Central memory CD8-positive, alpha-beta T cell (primary cell): Measurements from ENCODE around the gene ABCB4.

ENCODE experiments used
- ATAC-seq: fragments of 150-1000 bp; cut with Tn5 transposase; replicated peaks from 2 replicates; pipeline ENCODE4 v1.10.0; 2022; ENCODE audit warnings: mild to moderate bottlenecking, moderate FRiP score, moderate number of reproducible peaks; ENCODE audit not compliant: poor library complexity, severe bottlenecking; ENCODE audit errors: extremely low read depth
- DNase-seq, 2 donors: peaks; one replicate each; pipeline ENCODE4 v3.0.0; 2021; ENCODE audit warnings: low spot score in 2 of 2
- H3K27ac Mint-ChIP-seq: one replicate; pipeline ENCODE4 v1.8.0; 2022; ENCODE audit warnings: low read depth, mild to moderate bottlenecking, moderate library complexity, mixed read lengths
- H3K27me3 Mint-ChIP-seq: one replicate; pipeline ENCODE4 v1.8.0; 2022; ENCODE audit warnings: mixed read lengths
- H3K36me3 Mint-ChIP-seq: one replicate; pipeline ENCODE4 v1.8.0; 2022; ENCODE audit warnings: mild to moderate bottlenecking, moderate library complexity, mixed read lengths; ENCODE audit not compliant: insufficient read depth
- H3K4me1 Mint-ChIP-seq: one replicate; pipeline ENCODE4 v1.8.0; 2022; ENCODE audit warnings: mixed read lengths
- H3K4me3 Mint-ChIP-seq: one replicate; pipeline ENCODE4 v1.8.0; 2022; ENCODE audit warnings: mild to moderate bottlenecking, moderate library complexity, mixed read lengths
- H3K9me3 Mint-ChIP-seq: one replicate; pipeline ENCODE4 v1.8.0; 2022; ENCODE audit warnings: mixed read lengths

ABCB4 gene

DNA sequence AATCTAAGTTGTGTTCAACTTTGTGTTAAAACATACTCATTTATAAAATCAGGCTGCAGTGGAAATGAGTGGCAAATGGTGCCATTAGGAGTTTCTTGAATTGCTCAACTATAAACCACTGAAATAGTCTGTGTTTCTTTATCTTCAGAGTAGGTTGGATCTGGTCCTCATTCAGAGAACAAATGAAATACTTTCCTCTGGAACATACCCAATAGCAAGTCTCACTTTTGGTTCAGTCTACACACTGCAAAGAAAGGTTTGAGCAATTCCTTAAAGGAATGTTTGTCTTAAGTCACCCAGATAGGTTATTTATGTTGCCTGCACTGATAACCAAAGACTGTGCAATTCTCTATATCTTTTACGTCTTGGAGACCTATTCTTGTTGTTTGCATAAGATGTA is 62.5 kb downstream of the ABCB4 start:
- no peak for ATAC-seq
- DNase-seq = no peak
- Mint-ChIP-seq H3K4me1 (no peaks in the 10 kb centered on the region), H3K9me3 (no peaks in the 10 kb centered on the region), H3K27me3 (no peaks in the 10 kb centered on the region), H3K27ac (no peak overlapping the region), H3K36me3 (no peaks in the 10 kb centered on the region), H3K4me3 (no peak overlapping the region)

DNA sequence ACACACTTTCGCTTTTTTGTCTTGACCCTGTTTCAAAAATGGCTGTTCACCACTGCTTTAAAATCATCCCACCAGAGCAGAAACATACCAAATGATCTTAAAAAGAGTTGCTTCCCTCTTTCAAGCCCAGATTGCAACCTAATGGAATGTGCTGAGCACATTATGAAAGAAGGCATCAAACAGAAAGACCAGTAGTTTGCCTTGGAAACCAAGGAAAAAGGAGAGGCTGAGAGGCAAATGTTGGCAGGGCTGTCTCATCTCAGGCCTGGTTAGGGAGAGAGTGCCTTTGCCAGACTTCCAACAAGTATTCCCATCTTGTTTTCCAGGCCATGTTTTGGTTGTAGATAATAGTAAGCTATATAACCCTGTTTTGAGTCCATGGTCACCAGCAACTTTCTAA is 64.3 kb downstream of the ABCB4 start:
- H3K27me3 Mint-ChIP-seq = peaks cover 11% of the 10 kb centered on the region
- H3K4me3 Mint-ChIP-seq = no peak overlapping the region
- DNase-seq = no peak

DNA sequence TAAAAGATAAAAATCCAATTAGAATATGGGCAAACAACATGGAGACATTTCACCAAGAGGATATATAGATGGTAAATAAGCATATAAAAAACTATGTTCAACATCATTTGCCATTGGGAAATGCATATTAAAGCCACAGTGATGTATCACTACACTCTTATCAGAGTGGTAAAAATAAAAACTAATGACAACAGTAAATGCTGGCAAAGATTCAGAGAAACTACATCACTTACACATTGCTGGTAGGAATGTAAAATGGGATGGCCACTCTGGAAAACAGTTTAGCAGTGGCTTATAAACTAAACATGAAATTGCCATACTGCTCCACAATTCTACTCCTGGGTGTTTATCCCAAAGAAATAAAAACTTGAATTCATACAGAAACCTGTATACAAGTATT is 70.8 kb downstream of the ABCB4 start:
- H3K36me3 Mint-ChIP-seq = no peaks in the 10 kb centered on the region
- H3K27me3 Mint-ChIP-seq = peaks cover 11% of the 10 kb centered on the region
- no peaks in the 10 kb centered on the region for H3K9me3 Mint-ChIP-seq
- no peak for ATAC-seq
- no peak overlapping the region for H3K27ac Mint-ChIP-seq
- H3K4me3 Mint-ChIP-seq = no peak overlapping the region
- no peaks in the 10 kb centered on the region for H3K4me1 Mint-ChIP-seq
- no peak for DNase-seq

More for the DNA sequence above, 64.3 kb downstream of the ABCB4 start:
- ATAC-seq = no peak
- Mint-ChIP-seq H3K27ac (no peak overlapping the region), H3K4me1 (no peaks in the 10 kb centered on the region), H3K36me3 (no peaks in the 10 kb centered on the region), H3K9me3 (no peaks in the 10 kb centered on the region)

DNA sequence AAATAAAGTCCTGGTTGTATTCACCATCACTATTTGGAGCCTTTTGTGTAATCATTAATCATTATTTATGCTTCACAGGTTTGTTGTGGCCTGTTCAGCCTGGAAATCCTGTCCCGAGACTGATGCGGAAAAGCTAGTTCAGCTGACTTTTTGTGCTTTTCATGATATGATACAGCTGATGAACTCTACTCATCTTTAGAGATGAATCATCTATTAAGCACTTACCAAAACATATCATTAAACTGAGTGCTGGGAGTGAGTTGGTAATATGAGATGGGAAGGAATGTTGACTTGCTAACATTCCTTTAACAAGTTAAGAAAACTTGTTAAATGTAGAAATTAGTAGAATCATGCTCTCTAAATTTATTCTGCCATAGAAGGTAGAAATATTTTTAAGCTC is 77.0 kb downstream of the ABCB4 start:
- H3K36me3 Mint-ChIP-seq = peaks cover 4% of the 10 kb centered on the region
- no peaks in the 10 kb centered on the region for H3K9me3 Mint-ChIP-seq
- no peak for DNase-seq
- H3K27ac Mint-ChIP-seq = no peak overlapping the region
- H3K27me3 Mint-ChIP-seq = no peaks in the 10 kb centered on the region
- ATAC-seq = no peak
- no peak overlapping the region for H3K4me3 Mint-ChIP-seq
- no peaks in the 10 kb centered on the region for H3K4me1 Mint-ChIP-seq

DNA sequence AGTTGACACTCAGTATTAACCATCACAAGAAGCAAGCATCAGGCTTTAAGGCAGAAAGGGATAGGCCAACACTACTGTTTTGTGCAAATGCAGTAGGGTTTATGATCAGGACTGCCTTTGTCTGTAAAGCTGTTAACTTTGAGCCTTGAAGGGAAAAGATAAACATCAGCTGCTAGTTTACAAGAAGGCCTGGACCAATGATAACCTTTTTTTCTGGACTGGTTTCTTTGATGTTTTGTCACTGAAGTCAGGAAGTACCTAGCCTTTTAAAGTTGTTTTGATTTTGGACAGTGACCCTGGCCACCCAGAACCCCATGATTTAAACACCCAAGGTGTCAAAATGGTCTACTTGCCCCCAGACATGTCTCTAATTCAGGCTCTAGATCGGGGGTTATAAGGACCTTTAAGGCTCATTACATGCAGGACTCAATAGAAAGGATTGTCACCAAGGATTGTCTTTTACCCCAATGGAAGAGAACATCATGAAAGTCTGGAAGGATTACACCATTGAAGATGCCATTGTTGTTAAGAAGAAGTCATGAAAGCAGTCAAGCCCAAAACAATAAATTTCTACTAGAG is 79.9 kb downstream of the ABCB4 start:
- no peaks in the 10 kb centered on the region for H3K4me1 Mint-ChIP-seq
- H3K27ac Mint-ChIP-seq = no peak overlapping the region
- ATAC-seq = no peak
- H3K27me3 Mint-ChIP-seq = no peaks in the 10 kb centered on the region
- no peaks in the 10 kb centered on the region for H3K9me3 Mint-ChIP-seq
- H3K4me3 Mint-ChIP-seq = no peak overlapping the region
- DNase-seq = no peak
- peaks cover 15% of the 10 kb centered on the region for H3K36me3 Mint-ChIP-seq

DNA sequence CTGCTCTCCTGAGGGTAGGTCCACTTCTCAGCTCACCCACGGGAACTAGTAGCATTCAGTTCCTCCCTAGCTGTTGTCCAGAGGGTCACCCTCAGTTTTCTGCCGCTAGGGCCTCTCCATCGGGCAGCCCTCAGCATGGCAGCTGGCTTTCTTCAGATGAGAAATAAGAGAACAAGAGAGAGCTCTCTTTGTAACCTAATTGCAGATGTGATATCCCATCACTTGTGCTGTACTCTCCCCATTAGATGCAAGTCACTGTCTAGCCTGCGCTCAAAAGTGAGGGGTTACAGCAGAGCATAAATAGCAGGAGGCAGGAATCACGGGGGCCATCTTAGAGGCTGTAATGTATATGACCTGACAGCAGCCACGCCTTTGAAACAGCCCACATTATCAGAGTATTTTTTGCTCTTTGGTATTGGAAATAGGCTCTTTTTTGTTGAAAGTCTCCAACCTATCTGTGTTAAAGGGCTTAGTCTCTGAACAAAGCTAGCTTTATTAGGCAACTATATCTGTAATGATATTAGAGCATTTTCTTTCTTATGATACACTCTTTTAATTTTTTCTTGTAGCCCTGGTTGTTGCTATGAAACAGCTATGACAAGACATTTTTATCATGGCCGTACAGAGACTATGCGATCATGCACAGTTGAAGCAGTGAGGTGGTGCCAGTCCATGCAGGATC is 84.3 kb downstream of the ABCB4 start:
- H3K27me3 Mint-ChIP-seq = no peaks in the 10 kb centered on the region
- DNase-seq (no peak), ATAC-seq (no peak)
- peaks cover 16% of the 10 kb centered on the region for H3K36me3 Mint-ChIP-seq
- H3K4me3 Mint-ChIP-seq = no peak overlapping the region
- no peak overlapping the region for H3K27ac Mint-ChIP-seq
- no peaks in the 10 kb centered on the region for H3K4me1 Mint-ChIP-seq
- no peaks in the 10 kb centered on the region for H3K9me3 Mint-ChIP-seq

DNA sequence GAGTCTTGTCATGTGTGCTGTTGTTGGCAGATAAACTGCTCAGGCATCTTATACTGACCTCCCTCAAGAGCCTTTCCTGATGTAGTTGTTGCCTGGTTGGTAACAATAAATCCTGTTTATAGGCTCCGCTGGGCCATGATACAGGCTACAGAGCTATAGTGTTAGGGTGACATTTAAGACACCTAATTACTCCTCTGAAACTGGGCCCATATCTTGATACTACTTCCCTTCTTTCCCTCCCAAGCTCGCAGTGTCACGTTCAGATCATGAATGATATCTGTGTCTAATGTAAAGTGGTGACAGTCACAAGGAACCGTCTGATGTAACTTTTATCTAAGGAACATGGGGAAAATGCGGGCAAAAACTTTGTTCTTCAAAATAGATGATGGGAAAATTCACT is 94.6 kb downstream of the ABCB4 start:
- ATAC-seq = no peak
- Mint-ChIP-seq H3K27ac (no peak overlapping the region), H3K4me3 (no peak overlapping the region), H3K36me3 (peaks cover 16% of the 10 kb centered on the region), H3K9me3 (no peaks in the 10 kb centered on the region), H3K27me3 (no peaks in the 10 kb centered on the region), H3K4me1 (peaks cover 8% of the 10 kb centered on the region)
- DNase-seq = no peak

DNA sequence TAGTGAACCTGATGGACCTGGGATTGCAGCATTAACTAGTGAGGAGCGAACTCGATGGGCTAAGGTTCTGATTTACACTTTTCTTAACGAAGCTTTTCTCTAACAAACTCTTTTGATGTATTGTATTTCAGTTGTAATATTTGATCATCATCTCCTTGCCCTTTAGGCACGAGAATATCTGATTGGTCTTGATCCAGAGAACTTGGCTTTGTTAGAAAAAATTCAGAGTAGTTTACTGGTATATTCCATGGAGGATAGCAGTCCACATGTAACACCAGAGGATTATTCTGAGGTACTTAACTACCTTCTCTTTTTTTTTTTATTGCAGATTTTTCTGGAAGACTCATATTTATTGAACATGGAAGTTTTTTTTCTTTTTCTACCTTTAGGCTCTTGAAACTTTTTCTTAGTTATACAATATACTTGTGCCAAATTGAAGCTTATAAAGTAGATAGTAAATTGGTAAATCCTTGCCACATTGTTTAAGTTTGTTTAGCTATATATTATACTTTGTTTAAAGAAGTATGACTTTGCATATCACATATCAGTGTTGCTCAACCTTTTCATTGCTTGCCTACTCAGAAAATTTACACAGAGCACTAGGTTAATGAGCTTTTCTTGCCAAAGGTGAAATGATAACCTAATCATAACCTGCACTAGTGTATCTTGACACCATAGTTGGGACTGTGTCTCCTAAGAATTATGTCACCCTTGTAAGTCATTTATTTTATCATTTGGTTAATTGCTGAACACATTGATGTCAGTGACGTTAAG is 99.6 kb downstream of the ABCB4 start:
- DNase-seq = no peak
- Mint-ChIP-seq H3K9me3 (no peaks in the 10 kb centered on the region), H3K27me3 (no peaks in the 10 kb centered on the region)

DNA sequence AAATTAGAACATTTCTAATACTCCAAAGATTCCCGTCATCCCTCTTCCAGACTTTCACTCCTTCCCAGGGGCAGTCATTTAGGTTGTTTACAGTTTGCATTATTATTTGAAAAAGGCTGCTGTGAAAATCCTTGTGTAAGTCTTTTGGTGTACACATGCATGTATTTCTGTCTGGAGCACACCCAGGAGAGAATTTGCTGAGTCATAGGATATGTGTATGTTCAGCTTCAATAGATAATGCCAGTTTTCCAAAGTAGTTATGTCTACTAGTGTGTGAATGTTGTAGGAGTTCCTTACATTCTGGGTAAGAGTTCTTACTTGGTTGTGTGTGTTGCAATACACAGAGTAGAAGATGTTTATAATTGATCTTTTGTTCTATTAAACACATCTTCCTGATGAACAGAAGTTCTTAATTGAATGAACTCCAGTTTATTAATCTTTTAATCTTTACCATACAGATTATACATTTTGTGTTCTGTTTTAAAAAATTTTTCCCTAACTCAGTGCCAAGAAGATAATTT is 104.8 kb downstream of the ABCB4 start:
- H3K36me3 Mint-ChIP-seq = peaks cover 2% of the 10 kb centered on the region
- ATAC-seq (no peak), DNase-seq (no peak)
- H3K9me3 Mint-ChIP-seq = no peaks in the 10 kb centered on the region
- H3K4me1 Mint-ChIP-seq = no peaks in the 10 kb centered on the region
- H3K4me3 Mint-ChIP-seq = no peak overlapping the region
- no peak overlapping the region for H3K27ac Mint-ChIP-seq
- H3K27me3 Mint-ChIP-seq = no peaks in the 10 kb centered on the region

More for the DNA sequence above, 99.6 kb downstream of the ABCB4 start:
- ATAC-seq = no peak
- Mint-ChIP-seq H3K27ac (no peak overlapping the region), H3K4me3 (no peak overlapping the region), H3K36me3 (peaks cover 2% of the 10 kb centered on the region), H3K4me1 (no peaks in the 10 kb centered on the region)

DNA sequence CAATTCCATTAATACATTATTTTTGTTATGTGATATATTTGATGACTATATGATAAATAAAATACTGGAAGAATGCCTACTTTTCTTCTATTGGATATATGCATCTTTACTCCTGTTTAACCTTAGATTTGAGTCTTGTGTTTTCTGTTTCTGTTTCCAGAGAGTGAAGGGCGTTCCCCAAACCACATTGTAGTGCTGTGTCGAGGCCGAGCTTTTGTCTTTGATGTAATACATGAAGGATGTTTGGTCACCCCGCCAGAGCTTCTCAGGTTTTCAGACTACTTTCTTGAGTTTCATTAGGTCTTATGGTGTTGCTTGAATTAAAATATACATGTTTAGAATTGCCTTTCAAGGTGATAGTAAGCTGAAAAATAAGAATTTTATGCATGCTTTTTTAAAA is 106.3 kb downstream of the ABCB4 start:
- peak; percentile 64 for ATAC-seq

DNA sequence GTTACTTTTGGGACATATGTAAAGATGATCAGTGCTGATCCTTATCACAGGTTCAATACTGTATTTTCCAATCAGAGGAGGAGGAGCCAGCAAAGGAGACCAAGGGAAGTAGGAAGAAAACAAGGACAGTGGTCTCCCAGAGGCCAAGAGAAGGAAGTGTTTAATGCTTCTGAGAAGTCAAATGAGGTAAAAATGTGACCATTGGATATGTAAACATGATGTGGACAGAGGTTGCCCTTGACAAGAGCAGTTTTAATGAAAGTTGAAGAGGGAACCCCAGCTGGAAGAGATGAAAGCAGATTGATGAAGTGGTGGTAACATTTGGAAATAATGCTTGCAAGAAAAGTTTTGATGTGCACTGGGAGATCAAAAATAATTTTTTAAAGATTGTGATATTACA is 111.2 kb downstream of the ABCB4 start:
- no peaks in the 10 kb centered on the region for H3K27me3 Mint-ChIP-seq
- no peak overlapping the region for H3K4me3 Mint-ChIP-seq
- DNase-seq (no peak), ATAC-seq (no peak)
- no peaks in the 10 kb centered on the region for H3K4me1 Mint-ChIP-seq
- H3K36me3 Mint-ChIP-seq = peaks cover 9% of the 10 kb centered on the region
- no peak overlapping the region for H3K27ac Mint-ChIP-seq
- no peaks in the 10 kb centered on the region for H3K9me3 Mint-ChIP-seq

More for the DNA sequence above, 106.3 kb downstream of the ABCB4 start:
- DNase-seq = no peak
- no peak overlapping the region for H3K4me3 Mint-ChIP-seq
- H3K9me3 Mint-ChIP-seq = no peaks in the 10 kb centered on the region
- no peaks in the 10 kb centered on the region for H3K36me3 Mint-ChIP-seq
- no peak overlapping the region for H3K27ac Mint-ChIP-seq
- no peaks in the 10 kb centered on the region for H3K4me1 Mint-ChIP-seq
- H3K27me3 Mint-ChIP-seq = no peaks in the 10 kb centered on the region

DNA sequence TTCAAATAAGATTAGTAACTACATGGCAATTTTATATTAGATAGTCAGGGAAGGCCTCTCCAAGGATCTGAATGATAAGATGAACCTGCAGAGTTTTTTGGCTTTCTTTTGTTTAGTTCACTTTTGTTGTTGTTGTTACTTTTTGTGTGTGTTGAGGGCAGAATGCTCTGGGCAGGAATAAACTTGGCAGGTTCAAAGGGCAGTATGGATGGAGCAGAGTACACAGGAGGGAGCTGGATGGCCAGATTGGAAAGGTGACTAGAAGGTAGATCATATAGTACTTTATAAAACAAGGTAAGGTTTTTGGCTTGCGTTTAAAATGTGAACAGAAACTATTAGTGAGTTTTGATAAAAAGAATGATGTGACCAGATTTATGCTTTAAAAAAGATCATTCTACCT is 112.1 kb downstream of the ABCB4 start:
- Mint-ChIP-seq H3K36me3 (peaks cover 11% of the 10 kb centered on the region), H3K27me3 (no peaks in the 10 kb centered on the region), H3K4me1 (no peaks in the 10 kb centered on the region), H3K9me3 (no peaks in the 10 kb centered on the region), H3K27ac (no peak overlapping the region), H3K4me3 (no peak overlapping the region)
- ATAC-seq (no peak), DNase-seq (no peak)

DNA sequence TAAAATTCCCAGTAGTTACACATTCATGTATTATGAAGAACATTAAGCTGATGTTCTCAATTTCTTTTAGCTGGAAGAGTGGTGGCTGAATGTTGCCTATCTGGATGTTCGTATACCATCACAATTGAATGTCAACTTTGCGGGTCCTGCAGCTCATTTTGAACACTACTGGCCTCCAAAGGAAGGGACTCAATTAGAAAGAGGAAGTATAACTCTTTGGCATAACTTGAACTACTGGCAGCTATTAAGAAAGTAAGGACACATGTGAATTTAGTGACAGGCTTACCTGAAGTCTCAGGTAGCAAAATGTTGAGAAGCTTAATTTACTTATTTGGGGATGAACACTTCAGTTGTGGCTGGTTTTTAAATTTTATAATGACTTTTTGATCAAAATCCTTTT is 114.2 kb downstream of the ABCB4 start:
- DNase-seq (no peak), ATAC-seq (no peak)

More for the DNA sequence above, 114.2 kb downstream of the ABCB4 start:
- Mint-ChIP-seq H3K4me3 (no peak overlapping the region), H3K27ac (no peak overlapping the region), H3K36me3 (peaks cover 11% of the 10 kb centered on the region), H3K4me1 (no peaks in the 10 kb centered on the region), H3K27me3 (no peaks in the 10 kb centered on the region), H3K9me3 (no peaks in the 10 kb centered on the region)
